Effector memory CD8-positive, alpha-beta T cell (primary cell): Measurements from ENCODE around the gene ATRIP.

Experiments
- ATAC-seq: fragments of 150-1000 bp; cut with Tn5 transposase; replicated peaks from 2 replicates; pipeline ENCODE4 v1.10.0; 2021; ENCODE audit warnings: mild to moderate bottlenecking, moderate library complexity
- DNase-seq, 3 experiments: peaks; one replicate each; pipeline ENCODE4 v3.0.0; 2021
- H3K27ac Mint-ChIP-seq, 2 donors: one replicate each; pipeline ENCODE4 v1.8.0; 2022; ENCODE audit warnings: mild to moderate bottlenecking in 2 of 2, mixed read lengths in 2 of 2, moderate library complexity in 2 of 2
- H3K27me3 Mint-ChIP-seq, 2 donors: one replicate each; pipeline ENCODE4 v1.8.0; 2022; ENCODE audit warnings: mixed read lengths in 2 of 2
- H3K36me3 Mint-ChIP-seq: one replicate; pipeline ENCODE4 v1.8.0; 2022; ENCODE audit warnings: mild to moderate bottlenecking, moderate library complexity, mixed read lengths; ENCODE audit not compliant: insufficient read depth
- H3K4me1 Mint-ChIP-seq, 2 donors: one replicate each; pipeline ENCODE4 v1.8.0; 2022; ENCODE audit warnings: low read depth in 2 of 2, mixed read lengths in 2 of 2
- H3K4me3 Mint-ChIP-seq, 2 donors: one replicate each; pipeline ENCODE4 v1.8.0; 2022; ENCODE audit warnings: mild to moderate bottlenecking in 2 of 2, mixed read lengths in 2 of 2, moderate library complexity in 2 of 2
- H3K9me3 Mint-ChIP-seq, 2 donors: one replicate each; pipeline ENCODE4 v1.8.0; 2022; ENCODE audit warnings: mixed read lengths in 2 of 2

The ATRIP gene

DNA sequence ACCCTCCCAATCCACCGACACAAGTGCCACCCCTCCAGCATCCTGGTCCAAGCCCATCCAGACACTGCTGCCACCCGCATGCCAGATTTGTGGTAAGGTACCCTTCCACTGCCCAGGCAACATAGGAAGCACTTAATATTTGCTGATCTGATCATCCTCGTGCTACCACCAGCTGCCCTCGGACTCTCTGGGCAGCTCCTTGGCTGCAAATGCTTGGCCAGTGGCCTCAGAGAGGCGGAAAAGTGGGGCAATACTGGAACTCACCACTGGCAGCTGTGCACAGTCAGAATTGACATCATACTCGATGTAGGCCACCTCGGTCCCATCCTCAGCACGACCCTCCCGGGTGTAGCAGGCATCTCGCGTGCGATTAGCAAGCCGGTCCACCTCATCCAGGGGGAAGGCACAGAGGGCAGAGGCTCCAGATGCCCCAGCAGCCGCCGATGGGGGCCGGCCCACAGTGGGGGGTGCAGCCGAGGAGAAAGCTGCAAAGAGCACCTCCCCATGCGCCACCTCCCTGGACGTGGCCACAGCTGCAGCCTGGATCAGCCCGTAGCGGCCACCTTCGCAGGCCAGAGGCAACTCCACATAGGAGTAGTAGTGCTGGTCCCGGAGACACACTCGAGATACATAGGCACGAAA, 23.2 kb upstream of the ATRIP start:
- Mint-ChIP-seq H3K27ac (peak overlapping the region in 1 of 2 donors; percentile 36), H3K9me3 (no peaks in the 10 kb centered on the region), H3K27me3 (peaks cover 0 to 13% of the 10 kb centered on the region in 2 donors), H3K4me3 (no peak overlapping the region), H3K4me1 (peaks cover 3 to 4% of the 10 kb centered on the region in 2 donors), H3K36me3 (no peaks in the 10 kb centered on the region)
- no peak for ATAC-seq
- no peak for DNase-seq

DNA sequence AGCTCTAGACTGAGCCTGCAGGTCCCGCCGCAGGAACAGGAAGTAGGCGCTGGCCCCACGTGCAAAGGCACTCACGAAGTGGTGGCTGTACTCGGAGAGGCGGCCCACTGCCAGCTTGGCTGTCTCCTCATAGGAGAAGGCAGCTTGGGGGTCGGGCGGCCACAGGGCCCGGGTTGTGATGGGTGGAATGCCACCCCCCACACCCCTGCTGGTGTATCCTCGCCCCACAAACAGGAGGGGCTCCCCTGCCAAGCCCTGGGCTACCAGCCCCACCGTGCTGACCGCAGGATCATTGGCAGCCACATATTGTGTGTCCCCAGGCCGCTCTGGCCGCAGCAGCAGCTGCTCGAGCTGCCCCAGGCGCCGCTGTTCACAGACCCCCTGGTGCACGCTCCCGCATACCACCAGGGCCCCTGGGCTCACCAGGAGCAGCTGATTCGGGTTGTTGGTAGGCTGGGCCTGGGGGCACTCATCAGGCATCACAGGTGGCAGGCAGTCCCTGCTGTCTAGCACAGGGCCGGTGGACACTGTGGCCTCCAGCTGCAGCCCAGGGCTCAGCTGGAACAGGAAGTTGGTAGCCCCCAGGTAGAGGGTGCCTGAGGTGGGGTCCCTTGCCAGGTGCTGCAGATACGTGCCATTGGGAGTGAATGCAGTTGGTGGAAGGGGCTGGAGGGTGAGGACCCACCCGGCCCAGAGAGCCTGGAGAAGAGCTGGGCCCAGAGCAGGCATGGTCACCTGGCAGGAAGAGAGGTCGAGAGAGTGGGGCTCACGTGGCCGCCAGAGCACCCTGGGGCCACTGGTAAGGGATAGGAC, 22.4 kb upstream of the ATRIP start:
- Mint-ChIP-seq H3K36me3 (no peaks in the 10 kb centered on the region), H3K4me3 (no peak overlapping the region), H3K27me3 (peaks cover 0 to 13% of the 10 kb centered on the region in 2 donors), H3K4me1 (peaks cover 3 to 4% of the 10 kb centered on the region in 2 donors), H3K9me3 (no peaks in the 10 kb centered on the region), H3K27ac (no peak overlapping the region)
- no peak for ATAC-seq
- DNase-seq: no peak

GRCh38 chr3:48425281-48425812, 21.2 kb upstream of the ATRIP start:
- Mint-ChIP-seq H3K4me1 (peaks cover 4 to 9% of the 10 kb centered on the region in 2 donors), H3K36me3 (peaks cover 6% of the 10 kb centered on the region), H3K4me3 (no peak overlapping the region), H3K27me3 (peaks cover 0 to 13% of the 10 kb centered on the region in 2 donors), H3K9me3 (no peaks in the 10 kb centered on the region), H3K27ac (no peak overlapping the region)
- ATAC-seq (no peak), DNase-seq (no peak)

DNA sequence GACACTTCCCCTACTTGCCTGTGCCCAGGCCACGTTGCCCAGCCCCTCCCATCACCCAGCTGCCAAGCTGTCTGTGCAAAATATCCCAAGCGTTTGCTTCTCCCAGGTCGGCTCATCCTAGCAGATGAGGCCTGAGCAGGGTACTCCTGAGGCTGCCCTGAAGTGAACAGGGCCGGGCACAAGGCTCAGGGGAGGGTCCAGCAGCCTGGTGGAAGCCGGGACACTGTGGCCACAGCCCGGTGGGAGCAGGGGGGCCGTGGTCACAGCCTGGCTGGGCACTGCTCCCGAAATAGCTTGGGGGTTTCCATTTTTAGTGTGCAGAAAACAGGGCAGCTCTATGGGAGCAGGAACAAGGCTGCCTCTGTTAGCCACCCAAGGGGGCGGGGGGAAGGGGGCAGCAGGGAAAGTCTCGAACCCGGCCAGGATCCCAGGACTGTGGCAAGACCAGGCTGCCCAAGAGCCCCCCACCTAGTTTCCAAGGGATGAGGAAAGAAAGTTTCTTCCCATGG, 20.1 kb upstream of the ATRIP start:
- H3K36me3 Mint-ChIP-seq: peaks cover 9% of the 10 kb centered on the region
- peaks cover 4 to 15% of the 10 kb centered on the region in 2 donors for H3K4me1 Mint-ChIP-seq
- no peaks in the 10 kb centered on the region for H3K9me3 Mint-ChIP-seq
- H3K27ac Mint-ChIP-seq: no peak overlapping the region
- no peak for DNase-seq
- no peak for ATAC-seq
- peaks cover 0 to 13% of the 10 kb centered on the region in 2 donors for H3K27me3 Mint-ChIP-seq
- no peak overlapping the region for H3K4me3 Mint-ChIP-seq

- DNase-seq: no peak
- no peak for ATAC-seq
- peak overlapping the region in 1 of 2 donors; percentile 68 for H3K27ac Mint-ChIP-seq
- no peaks in the 10 kb centered on the region for H3K9me3 Mint-ChIP-seq
- peaks cover 4 to 15% of the 10 kb centered on the region in 2 donors for H3K4me1 Mint-ChIP-seq
- H3K27me3 Mint-ChIP-seq: peaks cover 0 to 13% of the 10 kb centered on the region in 2 donors
- H3K4me3 Mint-ChIP-seq: peak overlapping the region in 1 of 2 donors; percentile 8
- H3K36me3 Mint-ChIP-seq: peaks cover 9% of the 10 kb centered on the region
Observed at GRCh38 chr3:48426944-48427629, 19.4 kb upstream of the ATRIP start.

GRCh38 chr3:48427630-48427962, 18.9 kb upstream of the ATRIP start:
- Mint-ChIP-seq H3K9me3 (no peaks in the 10 kb centered on the region), H3K27me3 (peaks cover 0 to 13% of the 10 kb centered on the region in 2 donors), H3K36me3 (peaks cover 9% of the 10 kb centered on the region), H3K4me3 (peak overlapping the region; percentile 26 to 28), H3K4me1 (peaks cover 4 to 15% of the 10 kb centered on the region in 2 donors), H3K27ac (peak overlapping the region in 1 of 2 donors; percentile 68)
- DNase-seq (no peak), ATAC-seq (no peak)

DNA sequence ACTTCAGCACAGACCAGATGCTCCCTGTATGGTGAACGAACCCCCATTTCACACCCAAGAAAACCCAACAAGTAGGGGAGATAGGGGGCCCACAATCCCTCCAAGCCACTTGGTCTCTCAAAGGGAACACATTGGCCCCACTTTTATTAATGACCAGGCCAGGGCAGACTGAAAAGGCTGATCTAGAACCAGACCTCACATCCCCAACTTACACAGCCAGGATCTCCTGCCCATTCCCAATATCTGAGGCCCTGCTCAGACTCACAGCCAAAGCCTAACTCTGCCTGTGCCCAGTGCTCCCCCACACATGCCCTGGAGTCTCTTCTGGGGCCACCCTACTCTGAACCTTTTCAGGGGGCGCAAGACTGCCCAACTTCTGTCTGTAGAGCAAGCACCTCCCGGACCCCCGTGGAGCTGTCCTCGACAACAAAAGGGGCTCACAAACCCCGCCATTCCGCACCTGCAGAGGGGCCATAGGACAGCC, 18.4 kb upstream of the ATRIP start:
- Mint-ChIP-seq H3K27ac (peak overlapping the region in 1 of 2 donors; percentile 68), H3K4me1 (peaks cover 4 to 15% of the 10 kb centered on the region in 2 donors), H3K4me3 (peak overlapping the region; percentile 26 to 28), H3K27me3 (peaks cover 0 to 13% of the 10 kb centered on the region in 2 donors), H3K36me3 (peaks cover 9% of the 10 kb centered on the region), H3K9me3 (no peaks in the 10 kb centered on the region)
- DNase-seq (no peak), ATAC-seq (no peak)

GRCh38 chr3:48428572-48429316, 17.8 kb upstream of the ATRIP start:
- peak overlapping the region; percentile 26 to 28 for H3K4me3 Mint-ChIP-seq
- peaks cover 12% of the 10 kb centered on the region for H3K36me3 Mint-ChIP-seq
- DNase-seq (no peak), ATAC-seq (no peak)
- H3K4me1 Mint-ChIP-seq: peaks cover 4 to 15% of the 10 kb centered on the region in 2 donors
- no peak overlapping the region for H3K27ac Mint-ChIP-seq
- H3K27me3 Mint-ChIP-seq: peaks cover 0 to 13% of the 10 kb centered on the region in 2 donors
- no peaks in the 10 kb centered on the region for H3K9me3 Mint-ChIP-seq

- H3K4me3 Mint-ChIP-seq: peak overlapping the region; percentile 85 to 87
- ATAC-seq: peak; percentile 73
Observed at GRCh38 chr3:48429317-48429959, 17.1 kb upstream of the ATRIP start.

DNA sequence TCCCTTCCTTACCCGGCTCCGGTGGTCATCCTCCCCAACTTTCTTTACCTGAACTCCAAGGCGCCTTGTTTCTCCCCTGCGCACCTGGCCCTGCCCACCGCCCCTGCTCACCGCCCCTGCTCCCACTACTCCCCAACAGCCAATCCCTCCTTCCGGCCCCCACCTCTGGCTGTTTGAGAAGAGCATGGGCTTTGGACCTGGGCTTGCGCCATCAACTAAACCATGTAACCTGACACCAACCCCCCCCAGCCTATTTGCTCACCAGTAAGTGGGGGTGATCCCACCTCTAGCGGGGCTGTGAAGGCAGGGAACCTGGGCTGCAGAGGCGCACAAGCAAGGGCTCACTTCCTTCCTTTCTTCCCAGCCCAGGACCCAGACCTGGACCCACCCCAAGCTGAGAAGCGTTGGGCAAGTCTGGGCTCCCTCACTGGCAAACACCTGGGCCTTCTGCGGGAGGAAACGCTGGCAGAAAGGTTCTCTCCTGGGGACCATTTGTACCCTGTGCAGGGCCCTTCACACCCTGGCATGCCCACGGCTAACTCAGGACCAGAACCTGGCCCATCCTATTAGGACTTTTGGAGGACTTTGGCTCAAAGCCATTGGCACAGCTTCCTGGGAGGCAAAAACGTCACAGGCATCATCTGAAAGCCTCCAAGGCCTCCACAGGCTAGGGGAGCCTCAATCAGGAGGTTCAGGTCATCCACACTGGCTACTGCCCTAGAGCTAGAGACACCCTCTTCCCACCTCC, 16.4 kb upstream of the ATRIP start, which contains the start of gene PLXNB1:
Gene PLXNB1 (minus strand): TSS at position 127 of the 748 bp plus-strand sequence. CDS start 5,475 bp downstream, outside the sequence.
- Mint-ChIP-seq H3K36me3 (peaks cover 12% of the 10 kb centered on the region), H3K4me3 (peak within 1 kb of the TSS; percentile 85 to 87), H3K27ac (peak within 1 kb of the TSS; percentile 69 to 85), H3K27me3 (peaks cover 0 to 13% of the 10 kb centered on the region in 2 donors), H3K4me1 (peaks cover 4 to 22% of the 10 kb centered on the region in 2 donors), H3K9me3 (no peaks in the 10 kb centered on the region)
- DNase-seq: no peak
- ATAC-seq: peak; percentile 3

More at GRCh38 chr3:48429317-48429959, 17.1 kb upstream of the ATRIP start:
- Mint-ChIP-seq H3K9me3 (no peaks in the 10 kb centered on the region), H3K27ac (peak overlapping the region; percentile 69 to 85), H3K4me1 (peaks cover 4 to 17% of the 10 kb centered on the region in 2 donors), H3K36me3 (peaks cover 12% of the 10 kb centered on the region), H3K27me3 (peaks cover 0 to 13% of the 10 kb centered on the region in 2 donors)
- peak; percentile 44 to 57 (median 49) for DNase-seq

GRCh38 chr3:48430708-48431101, 15.8 kb upstream of the ATRIP start:
- peaks cover 0 to 13% of the 10 kb centered on the region in 2 donors for H3K27me3 Mint-ChIP-seq
- H3K27ac Mint-ChIP-seq: peak overlapping the region in 1 of 2 donors; percentile 69

More at GRCh38 chr3:48430708-48431101, 15.8 kb upstream of the ATRIP start:
- no peak for DNase-seq
- H3K36me3 Mint-ChIP-seq: peaks cover 12% of the 10 kb centered on the region
- peak overlapping the region; percentile 85 to 87 for H3K4me3 Mint-ChIP-seq
- ATAC-seq: no peak
- H3K4me1 Mint-ChIP-seq: peaks cover 4 to 24% of the 10 kb centered on the region in 2 donors
- no peaks in the 10 kb centered on the region for H3K9me3 Mint-ChIP-seq
